Osteocyte (in vitro differentiated cells): ENCODE measurements around the gene LTBP2. TPM values are rescaled to one million over a fixed set of nuclear protein-coding genes. Genes with fewer than 3 reads are reported as not detected.

Experiments used
- DNase-seq: peaks from one replicate; pipeline ENCODE4 v3.0.0; 2021; ENCODE audit warnings: mixed read lengths; ENCODE audit not compliant: unreplicated experiment; ENCODE audit errors: extremely low spot score
- H3K27ac Mint-ChIP-seq: one replicate; pipeline ENCODE4 v1.8.0; 2021; ENCODE audit warnings: mild to moderate bottlenecking, mixed read lengths; ENCODE audit not compliant: unreplicated experiment
- H3K27me3 Mint-ChIP-seq: one replicate; pipeline ENCODE4 v1.8.0; 2021; ENCODE audit warnings: mixed read lengths; ENCODE audit not compliant: unreplicated experiment
- H3K36me3 Mint-ChIP-seq: one replicate; pipeline ENCODE4 v1.8.0; 2021; ENCODE audit warnings: mixed read lengths; ENCODE audit not compliant: unreplicated experiment
- H3K4me1 Mint-ChIP-seq: one replicate; pipeline ENCODE4 v1.8.0; 2021; ENCODE audit warnings: mixed read lengths; ENCODE audit not compliant: unreplicated experiment
- H3K4me3 Mint-ChIP-seq: one replicate; pipeline ENCODE4 v1.8.0; 2021; ENCODE audit warnings: mild to moderate bottlenecking, moderate library complexity, mixed read lengths; ENCODE audit not compliant: unreplicated experiment
- H3K9me3 Mint-ChIP-seq: one replicate; pipeline ENCODE4 v1.8.0; 2021; ENCODE audit warnings: mixed read lengths; ENCODE audit not compliant: unreplicated experiment
- CTCF ChIP-seq: fragments of 200-600 bp; sonication (generic); IDR thresholded peaks from 2 replicates; pipeline ENCODE4 v1.5.0; 2021; ENCODE audit warnings: antibody characterized with exemption, mild to moderate bottlenecking, moderate library complexity
- total RNA-seq: library from RNA; stranded (reverse); gene quantifications from 2 replicates; pipeline ENCODE4 v1.2.1, GENCODE V29; 2021

Gene LTBP2
- total RNA-seq, 1 donor from 2014 or later: 377 TPM

GRCh38 chr14:74613211-74613914 is 1.3 kb upstream of the LTBP2 start:
- no peaks in the 10 kb centered on the region for H3K36me3 Mint-ChIP-seq
- no peak for DNase-seq
- H3K4me3 Mint-ChIP-seq: peak overlapping the region; percentile 46
- no peaks in the 10 kb centered on the region for H3K27me3 Mint-ChIP-seq
- no peaks in the 10 kb centered on the region for H3K9me3 Mint-ChIP-seq
- H3K27ac Mint-ChIP-seq: peak overlapping the region; percentile 72
- peaks cover 79% of the 10 kb centered on the region for H3K4me1 Mint-ChIP-seq
- no peak for TF ChIP-seq CTCF

GRCh38 chr14:74612350-74613021 is 449 bp upstream of the LTBP2 start:
- peaks cover 72% of the 10 kb centered on the region for H3K4me1 Mint-ChIP-seq
- peaks cover 1% of the 10 kb centered on the region for H3K36me3 Mint-ChIP-seq
- peak overlapping the region; percentile 52 for H3K27ac Mint-ChIP-seq
- peak; percentile 96 for DNase-seq
- peak overlapping the region; percentile 88 for H3K4me3 Mint-ChIP-seq
- no peaks in the 10 kb centered on the region for H3K9me3 Mint-ChIP-seq
- H3K27me3 Mint-ChIP-seq: no peaks in the 10 kb centered on the region
- TF ChIP-seq CTCF: peak; percentile 73

GRCh38 chr14:74610866-74611649 is 979 bp downstream of the LTBP2 start:
- TF ChIP-seq CTCF: no peak
- no peaks in the 10 kb centered on the region for H3K27me3 Mint-ChIP-seq
- DNase-seq: no peak

GRCh38 chr14:74610199-74610865 is 1.7 kb downstream of the LTBP2 start:
- no peaks in the 10 kb centered on the region for H3K27me3 Mint-ChIP-seq
- H3K4me3 Mint-ChIP-seq: peak overlapping the region; percentile 88
- H3K9me3 Mint-ChIP-seq: no peaks in the 10 kb centered on the region
- H3K36me3 Mint-ChIP-seq: peaks cover 10% of the 10 kb centered on the region
- H3K27ac Mint-ChIP-seq: peak overlapping the region; percentile 59
- no peak for TF ChIP-seq CTCF
- H3K4me1 Mint-ChIP-seq: peaks cover 72% of the 10 kb centered on the region
- no peak for DNase-seq

More at GRCh38 chr14:74610866-74611649, 979 bp downstream of the LTBP2 start:
- Mint-ChIP-seq H3K36me3 (peaks cover 9% of the 10 kb centered on the region), H3K4me3 (peak overlapping the region; percentile 88), H3K27ac (peak overlapping the region; percentile 59), H3K9me3 (no peaks in the 10 kb centered on the region), H3K4me1 (peaks cover 72% of the 10 kb centered on the region)
